HepG2 (cell line): Measurements from ENCODE around the gene SH3BP2. TPM values are rescaled to one million over a fixed set of nuclear protein-coding genes. Genes with fewer than 3 reads are reported as not detected.

Experiments used
- ATAC-seq: fragments of 200-7000 bp; cut with Tn5 transposase; 3 replicates; pipeline ENCODE4 v1.9.1; 2020; ENCODE audit warnings: mild to moderate bottlenecking, moderate library complexity
- BruUV-seq: library from RNA; stranded (reverse); fragments of 400-500 nt; replicated peaks from 2 replicates; lab custom pipeline; 2021; lab: Mats Ljungman, UMichigan
- CTCF ChIA-PET: fragments of 300-600 bp; formaldehyde crosslinking; extraction: SDS; loops from one replicate; lab custom pipeline; 2021; ENCODE audit warnings: low total read pairs, inconsistent platforms, low intra/inter-chr PET ratio; lab: Yijun Ruan, JAX
- POLR2A ChIA-PET: fragments of 350-600 bp; sonication (Branson Sonifier 250); formaldehyde crosslinking; loops from one replicate; lab custom pipeline; 2020; ENCODE audit warnings: antibody characterized with exemption, inconsistent platforms; lab: Yijun Ruan, JAX
- DNase-seq: peaks from one replicate; pipeline ENCODE4 v3.0.0-alpha.2; 2015; ENCODE audit warnings: low spot score
- FAIRE-seq: peaks from 3 replicates; lab custom pipeline; 2011; peaks lifted over from hg19 to GRCh38; lab: Jason Lieb, UNC
- H2AFZ ChIP-seq: one replicate; pipeline ENCODE4 v1.6.1; 2011; ENCODE audit warnings: low read length, inconsistent platforms
- H3K27ac ChIP-seq: fragments of 300-600 bp; 3 replicates; pipeline ENCODE4 v1.8.0; 2011; ENCODE audit warnings: mixed run types, mild to moderate bottlenecking, mixed read lengths, low read length, inconsistent platforms; ENCODE audit not compliant: insufficient read depth; ENCODE audit errors: extremely low read length
- H3K27me3 ChIP-seq, 2 experiments: fragments of 200-600 bp in 1 of 2; 2 replicates in 1 of 2; 3 replicates in 1 of 2; pipeline versions ENCODE4 v1.6.0 to v1.8.0; 2011; ENCODE audit warnings: low read length in 2 of 2, mild to moderate bottlenecking in 2 of 2, moderate library complexity in 2 of 2, inconsistent platforms in 1 of 2; ENCODE audit not compliant: insufficient read depth in 2 of 2, control insufficient read depth in 1 of 2
- H3K36me3 ChIP-seq, 2 experiments: fragments of 200-600 bp in 1 of 2; replicated peaks in 1 of 2; 2 replicates in 1 of 2; 3 replicates in 1 of 2; pipeline versions ENCODE4 v1.5.1 to v1.8.0; 2011; ENCODE audit warnings: low read length in 2 of 2, inconsistent platforms in 1 of 2; ENCODE audit not compliant: insufficient read depth in 2 of 2, control insufficient read depth in 1 of 2
- H3K4me1 ChIP-seq: 2 replicates; pipeline ENCODE4 v1.5.1; 2012; ENCODE audit warnings: low read length, inconsistent platforms; ENCODE audit not compliant: insufficient read depth
- H3K4me2 ChIP-seq: 2 replicates; pipeline ENCODE4 v1.6.0; 2011; ENCODE audit warnings: low read depth, low read length, inconsistent platforms
- H3K4me3 ChIP-seq, 3 experiments: fragments of 200-600 bp in 1 of 3; sonication (generic), shearing (Covaris generic) in 1 of 3; replicated peaks in 1 of 3; 2 replicates each; pipeline ENCODE4 v1.5.1; 2011 to 2016; ENCODE audit warnings: low read length in 3 of 3, inconsistent platforms in 2 of 3, low read depth in 2 of 3, mild to moderate bottlenecking in 2 of 3, control low read depth in 1 of 3, mixed read lengths in 1 of 3; ENCODE audit not compliant: insufficient read depth in 1 of 3
- H3K79me2 ChIP-seq: one replicate; pipeline ENCODE4 v1.6.1; 2011; ENCODE audit warnings: low read length, inconsistent platforms; ENCODE audit not compliant: insufficient read depth
- H3K9ac ChIP-seq: 2 replicates; pipeline ENCODE4 v1.6.0; 2011; ENCODE audit warnings: mild to moderate bottlenecking, low read depth, low read length, inconsistent platforms; ENCODE audit not compliant: insufficient read depth
- H3K9me3 ChIP-seq: 2 replicates; pipeline ENCODE4 v1.5.1; 2012; ENCODE audit warnings: mild to moderate bottlenecking, low read length
- H4K20me1 ChIP-seq: 2 replicates; pipeline ENCODE4 v1.6.0; 2011; ENCODE audit warnings: inconsistent platforms, mild to moderate bottlenecking, low read length, moderate library complexity; ENCODE audit not compliant: insufficient read depth
- CCDC6 ChIP-seq: sonication (generic); formaldehyde crosslinking; IDR thresholded peaks from 2 replicates; pipeline ENCODE4 v1.8.1; 2022; ENCODE audit warnings: mild to moderate bottlenecking, missing genetic modification reagents, moderate library complexity
- HMG20A ChIP-seq: IDR thresholded peaks from 2 replicates; pipeline ENCODE4 v1.6.1; 2016; ENCODE audit warnings: borderline replicate concordance
- HMGA1 ChIP-seq: sonication (generic); formaldehyde crosslinking; conservative IDR thresholded peaks from 2 replicates; pipeline ENCODE4 v1.4.0; 2020; ENCODE audit warnings: missing genetic modification reagents
- HNRNPH1 ChIP-seq: fragments of 200-400 bp; formaldehyde crosslinking; optimal IDR thresholded peaks from 2 replicates; pipeline ENCODE3; 2017; ENCODE audit warnings: mild to moderate bottlenecking, low read depth, low read length
- ZNF556 ChIP-seq: sonication (generic); formaldehyde crosslinking; IDR thresholded peaks from 2 replicates; pipeline ENCODE4 v1.4.0; 2020; ENCODE audit warnings: mild to moderate bottlenecking, missing genetic modification reagents, borderline replicate concordance
- WGBS: methylation state at CpG from one replicate; pipeline ENCODE4 v1.1.6; 2017; ENCODE audit warnings: low lambda C conversion rate; 5-methylcytosine and 5-hydroxymethylcytosine counted together
- in situ Hi-C: cut with HindIII; loops from 2 replicates; pipeline ENCODE4 v1.10.0; 2017; ENCODE audit warnings: low pct_unique_long_range_greater_than_20kb; ENCODE audit not compliant: extremely low pct_ligation_motif_present
- intact Hi-C: fragments of 100-400 bp; cut with micrococcal nuclease; formaldehyde crosslinking; loops from one replicate; pipeline ENCODE4 v1.10.0; 2022; ENCODE audit not compliant: unreplicated experiment
- polyA plus RNA-seq, 8 experiments: library from polyadenylated mRNA; depleted of rRNA in 3 of 8; stranded (reverse) in 7 of 8; unstranded in 1 of 8; fragments of >200 nt; fragmentation: Illumina TruSeq in 4 of 8; extraction: Trizol in 4 of 8; gene quantifications; 2 replicates each; pipeline versions ENCODE4 v1.2.1 to v1.2.3, GENCODE V29; 2011 to 2016; ENCODE audit warnings: low read depth in 4 of 8, missing spikeins in 1 of 8, mixed read lengths in 1 of 8; ENCODE audit not compliant: insufficient read depth in 1 of 8
- total RNA-seq, 5 experiments: library from RNA; depleted of rRNA; stranded (reverse); fragments of >200 nt; fragmentation: Illumina TruSeq; extraction: Trizol; gene quantifications; 2 replicates each; pipeline ENCODE4 v1.2.3, GENCODE V29; 2016; ENCODE audit warnings: low read depth in 1 of 5
- TF ChIP-seq, protein P1 (sequence below): sonication (generic); formaldehyde crosslinking; IDR thresholded peaks from 2 replicates; pipeline ENCODE4 v1.5.1; 2020; ENCODE audit warnings: mild to moderate bottlenecking, missing genetic modification reagents, borderline replicate concordance
- TF ChIP-seq, protein P2 (sequence below): sonication (generic); formaldehyde crosslinking; IDR thresholded peaks from 2 replicates; pipeline ENCODE4 v1.8.0; 2022; ENCODE audit warnings: missing genetic modification reagents, mild to moderate bottlenecking, borderline replicate concordance
- TF ChIP-seq, protein P3 (sequence below): sonication (generic); formaldehyde crosslinking; IDR thresholded peaks from 2 replicates; pipeline ENCODE4 v1.5.0; 2020; ENCODE audit warnings: missing genetic modification reagents
- TF ChIP-seq, protein P4 (sequence below): sonication (generic); formaldehyde crosslinking; IDR thresholded peaks from 2 replicates; pipeline ENCODE4 v1.4.0; 2020; ENCODE audit warnings: mild to moderate bottlenecking, missing genetic modification reagents

SH3BP2 gene
- total and polyA plus RNA-seq, 2 of the 13 experiments (the other 11 are each of a cell fraction or from before 2014, with no cell fraction given), result 16.9 to 34.5 TPM

DNA sequence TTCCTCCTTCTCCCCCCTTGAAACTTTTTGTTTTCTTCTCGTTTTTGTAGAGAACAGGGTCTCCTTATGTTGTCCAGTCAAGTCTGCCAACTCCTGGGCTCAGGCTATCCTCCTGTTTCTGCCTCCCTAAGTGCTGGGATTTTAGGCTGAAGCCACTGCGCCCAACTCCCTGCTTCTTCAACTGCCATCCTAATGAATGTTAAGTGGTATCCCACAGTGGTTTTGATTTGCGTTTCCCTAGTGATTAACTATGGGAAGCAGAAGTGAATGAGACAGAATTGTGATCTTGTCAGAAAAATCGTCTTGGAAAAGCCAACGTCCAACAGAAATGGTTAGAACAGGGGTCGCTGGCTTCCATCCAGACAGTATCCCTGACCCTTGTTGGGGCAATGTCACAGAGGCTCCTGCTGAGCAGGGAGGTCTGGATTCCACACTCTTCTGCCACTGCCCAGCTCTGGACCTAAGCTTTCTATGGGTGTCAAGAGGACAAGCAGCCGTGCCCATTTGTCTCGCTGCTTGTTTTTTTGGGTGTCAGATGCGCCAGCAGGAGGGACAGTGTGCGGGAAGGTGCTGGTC lies 49.9 kb downstream of the SH3BP2 start:
- no peak for DNase-seq
- TSS peak; percentile 81 for BruUV-seq
- POLR2A ChIA-PET, result no interaction called here
- in situ Hi-C loops (no loop called here), intact Hi-C loops (loop anchor here (5.0 kb wide), 2 partner anchors 50 to 95 kb away; partner anchors contain the start of gene SH3BP2)
- H3K4me2 ChIP-seq, result peak overlapping the region; percentile 98
- H3K4me3 ChIP-seq, result peak overlapping the region; percentile 86 to 99 (median 87)
- H3K4me1 ChIP-seq, result peaks cover 39% of the 10 kb centered on the region
- H3K9ac ChIP-seq, result peak overlapping the region; percentile 86
- H4K20me1 ChIP-seq, result peaks cover 20% of the 10 kb centered on the region
- FAIRE-seq, result peak; percentile 12
- 24% methylated on average over 8 of the region's 10 CpGs for WGBS
- H3K9me3 ChIP-seq, result no peaks in the 10 kb centered on the region
- peak overlapping the region; percentile 72 for H3K27ac ChIP-seq
- H3K36me3 ChIP-seq, result no peaks in the 10 kb centered on the region
- ATAC-seq, result peak; percentile 61
- H3K79me2 ChIP-seq, result peaks cover 39% of the 10 kb centered on the region
- H3K27me3 ChIP-seq, result no peaks in the 10 kb centered on the region; a peak in 1 of 5 replicates
- no peak overlapping the region for H2AFZ ChIP-seq
- CTCF ChIA-PET, result no interaction called here
- TF ChIP-seq HMGA1 (CRISPR knock-in tag), result no peak
- TF ChIP-seq, protein P1, sequence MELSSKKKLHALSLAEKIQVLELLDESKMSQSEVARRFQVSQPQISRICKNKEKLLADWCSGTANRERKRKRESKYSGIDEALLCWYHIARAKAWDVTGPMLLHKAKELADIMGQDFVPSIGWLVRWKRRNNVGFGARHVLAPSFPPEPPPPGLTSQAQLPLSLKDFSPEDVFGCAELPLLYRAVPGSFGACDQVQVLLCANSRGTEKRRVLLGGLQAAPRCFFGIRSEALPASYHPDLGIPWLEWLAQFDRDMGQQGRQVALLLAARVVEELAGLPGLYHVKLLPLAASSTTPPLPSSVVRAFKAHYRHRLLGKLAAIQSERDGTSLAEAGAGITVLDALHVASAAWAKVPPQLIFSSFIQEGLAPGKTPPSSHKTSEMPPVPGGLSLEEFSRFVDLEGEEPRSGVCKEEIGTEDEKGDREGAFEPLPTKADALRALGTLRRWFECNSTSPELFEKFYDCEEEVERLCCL (CRISPR knock-in tag), result no peak
- TF ChIP-seq CCDC6 (CRISPR knock-in tag), result no peak
- no peak for TF ChIP-seq HNRNPH1
- no peak for TF ChIP-seq ZNF556 (CRISPR knock-in tag)
- TF ChIP-seq, protein P2, sequence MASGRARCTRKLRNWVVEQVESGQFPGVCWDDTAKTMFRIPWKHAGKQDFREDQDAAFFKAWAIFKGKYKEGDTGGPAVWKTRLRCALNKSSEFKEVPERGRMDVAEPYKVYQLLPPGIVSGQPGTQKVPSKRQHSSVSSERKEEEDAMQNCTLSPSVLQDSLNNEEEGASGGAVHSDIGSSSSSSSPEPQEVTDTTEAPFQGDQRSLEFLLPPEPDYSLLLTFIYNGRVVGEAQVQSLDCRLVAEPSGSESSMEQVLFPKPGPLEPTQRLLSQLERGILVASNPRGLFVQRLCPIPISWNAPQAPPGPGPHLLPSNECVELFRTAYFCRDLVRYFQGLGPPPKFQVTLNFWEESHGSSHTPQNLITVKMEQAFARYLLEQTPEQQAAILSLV (CRISPR knock-in tag), result no peak
- TF ChIP-seq, protein P3, sequence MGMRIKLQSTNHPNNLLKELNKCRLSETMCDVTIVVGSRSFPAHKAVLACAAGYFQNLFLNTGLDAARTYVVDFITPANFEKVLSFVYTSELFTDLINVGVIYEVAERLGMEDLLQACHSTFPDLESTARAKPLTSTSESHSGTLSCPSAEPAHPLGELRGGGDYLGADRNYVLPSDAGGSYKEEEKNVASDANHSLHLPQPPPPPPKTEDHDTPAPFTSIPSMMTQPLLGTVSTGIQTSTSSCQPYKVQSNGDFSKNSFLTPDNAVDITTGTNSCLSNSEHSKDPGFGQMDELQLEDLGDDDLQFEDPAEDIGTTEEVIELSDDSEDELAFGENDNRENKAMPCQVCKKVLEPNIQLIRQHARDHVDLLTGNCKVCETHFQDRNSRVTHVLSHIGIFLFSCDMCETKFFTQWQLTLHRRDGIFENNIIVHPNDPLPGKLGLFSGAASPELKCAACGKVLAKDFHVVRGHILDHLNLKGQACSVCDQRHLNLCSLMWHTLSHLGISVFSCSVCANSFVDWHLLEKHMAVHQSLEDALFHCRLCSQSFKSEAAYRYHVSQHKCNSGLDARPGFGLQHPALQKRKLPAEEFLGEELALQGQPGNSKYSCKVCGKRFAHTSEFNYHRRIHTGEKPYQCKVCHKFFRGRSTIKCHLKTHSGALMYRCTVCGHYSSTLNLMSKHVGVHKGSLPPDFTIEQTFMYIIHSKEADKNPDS (CRISPR knock-in tag), result no peak
- no peak for TF ChIP-seq HMG20A (CRISPR knock-in tag)
- TF ChIP-seq, protein P4, sequence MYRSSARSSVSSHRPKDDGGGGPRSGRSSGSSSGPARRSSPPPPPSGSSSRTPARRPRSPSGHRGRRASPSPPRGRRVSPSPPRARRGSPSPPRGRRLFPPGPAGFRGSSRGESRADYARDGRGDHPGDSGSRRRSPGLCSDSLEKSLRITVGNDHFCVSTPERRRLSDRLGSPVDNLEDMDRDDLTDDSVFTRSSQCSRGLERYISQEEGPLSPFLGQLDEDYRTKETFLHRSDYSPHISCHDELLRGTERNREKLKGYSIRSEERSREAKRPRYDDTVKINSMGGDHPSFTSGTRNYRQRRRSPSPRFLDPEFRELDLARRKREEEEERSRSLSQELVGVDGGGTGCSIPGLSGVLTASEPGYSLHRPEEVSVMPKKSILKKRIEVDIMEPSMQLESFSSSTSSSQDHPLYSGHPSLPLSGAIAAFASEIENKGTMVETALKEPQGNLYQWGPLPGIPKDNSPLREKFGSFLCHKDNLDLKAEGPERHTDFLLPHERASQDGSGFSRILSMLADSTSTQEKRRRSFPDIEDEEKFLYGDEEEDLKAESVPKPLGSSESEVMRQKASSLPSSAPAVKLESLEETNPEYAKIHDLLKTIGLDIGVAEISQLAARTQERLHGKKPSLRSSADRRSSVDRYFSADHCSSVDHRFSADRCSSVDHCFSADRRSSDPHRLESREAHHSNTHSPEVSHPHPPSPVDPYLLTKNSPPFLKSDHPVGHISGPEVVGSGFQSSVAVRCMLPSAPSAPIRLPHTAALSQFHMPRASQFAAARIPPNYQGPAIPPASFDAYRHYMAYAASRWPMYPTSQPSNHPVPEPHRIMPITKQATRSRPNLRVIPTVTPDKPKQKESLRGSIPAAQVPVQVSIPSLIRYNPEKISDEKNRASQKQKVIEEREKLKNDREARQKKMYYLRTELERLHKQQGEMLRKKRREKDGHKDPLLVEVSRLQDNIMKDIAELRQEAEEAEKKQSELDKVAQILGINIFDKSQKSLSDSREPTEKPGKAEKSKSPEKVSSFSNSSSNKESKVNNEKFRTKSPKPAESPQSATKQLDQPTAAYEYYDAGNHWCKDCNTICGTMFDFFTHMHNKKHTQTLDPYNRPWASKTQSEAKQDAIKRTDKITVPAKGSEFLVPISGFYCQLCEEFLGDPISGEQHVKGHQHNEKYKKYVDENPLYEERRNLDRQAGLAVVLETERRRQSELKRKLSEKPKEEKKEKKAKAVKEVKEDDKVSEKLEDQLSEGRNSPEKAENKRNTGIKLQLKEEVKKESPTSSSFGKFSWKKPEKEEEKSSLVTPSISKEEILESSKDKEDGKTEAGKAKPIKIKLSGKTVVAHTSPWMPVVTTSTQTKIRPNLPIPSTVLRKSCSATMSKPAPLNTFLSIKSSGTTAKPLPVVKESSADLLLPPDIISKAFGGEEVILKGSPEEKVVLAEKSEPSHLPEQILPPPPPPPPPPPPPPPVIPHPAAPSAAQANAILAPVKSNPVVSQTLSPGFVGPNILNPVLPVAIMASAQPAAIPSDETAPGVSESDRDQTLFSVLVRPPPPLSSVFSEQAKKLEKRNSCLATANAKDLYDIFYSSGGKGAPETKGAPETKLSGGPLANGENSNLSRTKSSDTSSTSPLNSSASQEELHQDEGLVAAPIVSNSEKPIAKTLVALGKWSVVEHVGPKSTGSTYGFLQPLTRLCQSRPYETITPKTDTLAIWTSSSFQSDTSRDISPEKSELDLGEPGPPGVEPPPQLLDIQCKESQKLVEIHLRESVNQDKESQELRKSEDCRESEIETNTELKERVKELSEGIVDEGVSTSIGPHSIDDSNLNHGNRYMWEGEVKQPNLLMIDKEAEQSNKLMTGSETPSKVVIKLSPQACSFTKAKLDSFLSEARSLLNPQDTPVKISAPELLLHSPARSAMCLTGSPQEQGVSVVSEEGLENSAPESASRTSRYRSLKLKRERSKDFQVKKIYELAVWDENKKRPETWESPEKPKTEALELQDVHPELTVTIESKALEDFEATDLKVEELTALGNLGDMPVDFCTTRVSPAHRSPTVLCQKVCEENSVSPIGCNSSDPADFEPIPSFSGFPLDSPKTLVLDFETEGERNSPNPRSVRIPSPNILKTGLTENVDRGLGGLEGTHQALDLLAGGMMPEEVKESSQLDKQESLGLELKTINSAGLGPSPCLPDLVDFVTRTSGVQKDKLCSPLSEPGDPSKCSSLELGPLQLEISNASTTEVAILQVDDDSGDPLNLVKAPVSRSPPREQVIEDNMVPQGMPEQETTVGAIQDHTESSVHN, result no peak
